ENCODE results near the gene JCHAIN. TPM values are rescaled to one million over a fixed set of nuclear protein-coding genes. Genes with fewer than 3 reads are reported as not detected.

Gene JCHAIN
- total and polyA plus RNA-seq, 2 of the 13 experiments (the other 11 are each of a cell fraction or from before 2014, with no cell fraction given) = not detected

DNA sequence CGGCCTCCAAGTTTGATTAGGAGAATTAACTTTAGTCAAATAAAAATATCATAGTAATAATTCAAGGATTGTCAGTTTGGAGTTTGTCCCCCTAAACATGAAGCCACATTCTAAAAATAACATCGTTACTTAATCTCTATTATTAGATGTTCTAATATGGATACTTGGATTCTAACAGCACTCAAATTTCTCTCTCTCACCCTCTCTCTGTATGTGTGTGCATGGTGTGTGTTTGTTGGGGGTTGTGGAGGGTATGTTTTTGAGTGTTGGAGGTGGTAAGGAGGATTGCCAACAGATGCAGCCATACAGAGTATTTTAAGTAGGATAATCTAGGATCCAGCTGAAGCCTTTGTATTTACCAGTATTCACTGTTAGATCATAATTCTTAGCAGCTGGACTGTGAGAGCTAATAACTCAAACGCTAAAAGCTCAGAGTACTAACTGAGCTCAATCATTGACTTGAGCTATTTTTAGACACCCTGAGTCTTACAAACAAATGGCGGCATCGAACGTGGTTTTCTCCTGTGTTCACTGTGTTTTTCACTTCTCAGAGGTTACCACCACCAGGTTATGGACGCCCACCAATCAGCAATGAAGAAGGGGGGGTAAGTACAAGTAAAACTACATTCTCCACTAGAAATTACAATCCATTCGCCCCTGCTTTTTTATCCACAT, 28.9 kb downstream of the JCHAIN start:
- Histone ChIP-seq H3K4me3 (replicated peaks in 1 of 3; ENCODE audit: insufficient read depth in 1 of 3, low read depth in 2 of 3, low read length in 3 of 3) (no peak overlapping the region), H4K20me1 (ENCODE audit: insufficient read depth, low read length) (no peaks in the 10 kb centered on the region), H3K9me3 (ENCODE audit: low read length) (no peaks in the 10 kb centered on the region), H2AFZ (ENCODE audit: low read length) (peak overlapping the region; percentile 5), H3K79me2 (ENCODE audit: insufficient read depth, low read length) (no peaks in the 10 kb centered on the region), H3K4me2 (ENCODE audit: low read depth, low read length) (peak overlapping the region; percentile 34; the same call in 1 of the 2 replicates), H3K36me3 (replicated peaks in 1 of 2; ENCODE audit: control insufficient read depth in 1 of 2, insufficient read depth in 2 of 2, low read length in 2 of 2) (no peaks in the 10 kb centered on the region), H3K27me3 (ENCODE audit: control insufficient read depth in 1 of 2, insufficient read depth in 2 of 2, low read length in 2 of 2) (no peaks in the 10 kb centered on the region), H3K27ac (ENCODE audit: extremely low read length, insufficient read depth, low read length) (no peak overlapping the region), H3K4me1 (ENCODE audit: insufficient read depth, low read length) (peaks cover 8% of the 10 kb centered on the region; the same call in 1 of the 2 replicates), H3K9ac (ENCODE audit: insufficient read depth, low read depth, low read length) (no peak overlapping the region)
- ChIA-PET POLR2A (no interaction called here), CTCF (ENCODE audit: low intra/inter-chr PET ratio, low total read pairs) (no interaction called here)
- DNase-seq (ENCODE audit: low spot score) = no peak
- no TSS peak for BruUV-seq (replicated peaks)
- no peak for TF ChIP-seq ZNF776 (CRISPR knock-in tag; IDR thresholded peaks at IDR 0.05)
- no peak for TF ChIP-seq KDM6A (CRISPR knock-in tag; IDR thresholded peaks at IDR 0.05; ENCODE audit: low read depth)
- peak; percentile 69; the same call in 1 of the 2 replicates for TF ChIP-seq MEF2D (CRISPR knock-in tag; IDR thresholded peaks at IDR 0.05)
- no peak for TF ChIP-seq ZNF709 (CRISPR knock-in tag; IDR thresholded peaks at IDR 0.05)
- no peak for TF ChIP-seq FOXK1 (CRISPR knock-in tag; IDR thresholded peaks at IDR 0.05; ENCODE audit: borderline replicate concordance, low read depth)
- TF ChIP-seq, protein P1, sequence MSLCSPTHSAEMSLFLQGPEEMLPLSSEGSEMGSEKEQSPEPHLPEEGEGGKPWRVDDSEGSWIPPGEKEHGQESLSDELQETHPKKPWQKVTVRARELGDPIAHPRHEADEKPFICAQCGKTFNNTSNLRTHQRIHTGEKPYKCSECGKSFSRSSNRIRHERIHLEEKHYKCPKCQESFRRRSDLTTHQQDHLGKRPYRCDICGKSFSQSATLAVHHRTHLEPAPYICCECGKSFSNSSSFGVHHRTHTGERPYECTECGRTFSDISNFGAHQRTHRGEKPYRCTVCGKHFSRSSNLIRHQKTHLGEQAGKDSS (CRISPR knock-in tag; IDR thresholded peaks at IDR 0.05; ENCODE audit: borderline replicate concordance, low read depth) = no peak
- intact Hi-C loops (cut with micrococcal nuclease; ENCODE audit: unreplicated experiment) = no loop called here
- ATAC-seq = peak; percentile 64
- FAIRE-seq = no peak
- in situ Hi-C loops (cut with HindIII; ENCODE audit: extremely low pct_ligation_motif_present, low pct_unique_long_range_greater_than_20kb) = no loop called here
- 4% methylated on average over 8 of the region's 8 CpGs for whole genome bisulfite sequencing (ENCODE audit: low lambda C conversion rate)

DNA sequence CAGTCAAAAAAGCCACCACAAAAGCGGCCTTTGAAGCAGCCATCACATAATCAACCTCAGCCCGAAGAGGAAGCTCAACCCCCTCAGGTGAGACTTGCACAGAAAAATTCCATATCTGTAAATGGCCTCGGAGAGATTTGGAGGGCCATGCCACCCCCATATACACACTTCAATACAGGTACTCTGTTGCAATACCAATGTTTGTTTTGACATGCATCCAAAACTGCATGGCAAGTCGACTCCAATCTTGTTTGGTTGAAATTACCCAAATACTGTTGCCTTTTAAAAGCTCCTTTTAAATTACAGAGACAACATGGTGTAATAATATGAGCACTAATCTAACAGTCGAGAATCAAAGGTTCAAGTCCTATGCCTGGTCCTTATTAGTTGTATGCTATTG, 31.8 kb downstream of the JCHAIN start:
- Histone ChIP-seq H2AFZ (ENCODE audit: low read length) (no peak overlapping the region), H3K4me1 (ENCODE audit: insufficient read depth, low read length) (peaks cover 8% of the 10 kb centered on the region; the same call in 1 of the 2 replicates), H4K20me1 (ENCODE audit: insufficient read depth, low read length) (no peaks in the 10 kb centered on the region), H3K36me3 (replicated peaks in 1 of 2; ENCODE audit: control insufficient read depth in 1 of 2, insufficient read depth in 2 of 2, low read length in 2 of 2) (no peaks in the 10 kb centered on the region), H3K9ac (ENCODE audit: insufficient read depth, low read depth, low read length) (no peak overlapping the region), H3K79me2 (ENCODE audit: insufficient read depth, low read length) (no peaks in the 10 kb centered on the region), H3K9me3 (ENCODE audit: low read length) (no peaks in the 10 kb centered on the region), H3K27ac (ENCODE audit: extremely low read length, insufficient read depth, low read length) (no peak overlapping the region), H3K27me3 (ENCODE audit: control insufficient read depth in 1 of 2, insufficient read depth in 2 of 2, low read length in 2 of 2) (no peaks in the 10 kb centered on the region), H3K4me3 (replicated peaks in 1 of 3; ENCODE audit: insufficient read depth in 1 of 3, low read depth in 2 of 3, low read length in 3 of 3) (no peak overlapping the region), H3K4me2 (ENCODE audit: low read depth, low read length) (no peak overlapping the region)
- no peak for FAIRE-seq
- intact Hi-C loops (cut with micrococcal nuclease; ENCODE audit: unreplicated experiment) = no loop called here
- in situ Hi-C loops (cut with HindIII; ENCODE audit: extremely low pct_ligation_motif_present, low pct_unique_long_range_greater_than_20kb) = no loop called here
- POLR2A ChIA-PET = no interaction called here
- CTCF ChIA-PET (ENCODE audit: low intra/inter-chr PET ratio, low total read pairs) = no interaction called here
- no TSS peak for BruUV-seq (replicated peaks)
- ATAC-seq = no peak
- no peak for DNase-seq (ENCODE audit: low spot score)
- WGBS (ENCODE audit: low lambda C conversion rate) = 12% methylated on average over 5 of the region's 5 CpGs
- TF ChIP-seq, protein P2, sequence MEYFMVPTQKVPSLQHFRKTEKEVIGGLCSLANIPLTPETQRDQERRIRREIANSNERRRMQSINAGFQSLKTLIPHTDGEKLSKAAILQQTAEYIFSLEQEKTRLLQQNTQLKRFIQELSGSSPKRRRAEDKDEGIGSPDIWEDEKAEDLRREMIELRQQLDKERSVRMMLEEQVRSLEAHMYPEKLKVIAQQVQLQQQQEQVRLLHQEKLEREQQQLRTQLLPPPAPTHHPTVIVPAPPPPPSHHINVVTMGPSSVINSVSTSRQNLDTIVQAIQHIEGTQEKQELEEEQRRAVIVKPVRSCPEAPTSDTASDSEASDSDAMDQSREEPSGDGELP (IDR thresholded peaks at IDR 0.05; ENCODE audit: borderline replicate concordance, low read depth) = no peak
- TF ChIP-seq, protein P3, sequence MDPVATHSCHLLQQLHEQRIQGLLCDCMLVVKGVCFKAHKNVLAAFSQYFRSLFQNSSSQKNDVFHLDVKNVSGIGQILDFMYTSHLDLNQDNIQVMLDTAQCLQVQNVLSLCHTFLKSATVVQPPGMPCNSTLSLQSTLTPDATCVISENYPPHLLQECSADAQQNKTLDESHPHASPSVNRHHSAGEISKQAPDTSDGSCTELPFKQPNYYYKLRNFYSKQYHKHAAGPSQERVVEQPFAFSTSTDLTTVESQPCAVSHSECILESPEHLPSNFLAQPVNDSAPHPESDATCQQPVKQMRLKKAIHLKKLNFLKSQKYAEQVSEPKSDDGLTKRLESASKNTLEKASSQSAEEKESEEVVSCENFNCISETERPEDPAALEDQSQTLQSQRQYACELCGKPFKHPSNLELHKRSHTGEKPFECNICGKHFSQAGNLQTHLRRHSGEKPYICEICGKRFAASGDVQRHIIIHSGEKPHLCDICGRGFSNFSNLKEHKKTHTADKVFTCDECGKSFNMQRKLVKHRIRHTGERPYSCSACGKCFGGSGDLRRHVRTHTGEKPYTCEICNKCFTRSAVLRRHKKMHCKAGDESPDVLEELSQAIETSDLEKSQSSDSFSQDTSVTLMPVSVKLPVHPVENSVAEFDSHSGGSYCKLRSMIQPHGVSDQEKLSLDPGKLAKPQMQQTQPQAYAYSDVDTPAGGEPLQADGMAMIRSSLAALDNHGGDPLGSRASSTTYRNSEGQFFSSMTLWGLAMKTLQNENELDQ (CRISPR knock-in tag; IDR thresholded peaks at IDR 0.05; ENCODE audit: borderline replicate concordance) = no peak
- TF ChIP-seq, protein P4, sequence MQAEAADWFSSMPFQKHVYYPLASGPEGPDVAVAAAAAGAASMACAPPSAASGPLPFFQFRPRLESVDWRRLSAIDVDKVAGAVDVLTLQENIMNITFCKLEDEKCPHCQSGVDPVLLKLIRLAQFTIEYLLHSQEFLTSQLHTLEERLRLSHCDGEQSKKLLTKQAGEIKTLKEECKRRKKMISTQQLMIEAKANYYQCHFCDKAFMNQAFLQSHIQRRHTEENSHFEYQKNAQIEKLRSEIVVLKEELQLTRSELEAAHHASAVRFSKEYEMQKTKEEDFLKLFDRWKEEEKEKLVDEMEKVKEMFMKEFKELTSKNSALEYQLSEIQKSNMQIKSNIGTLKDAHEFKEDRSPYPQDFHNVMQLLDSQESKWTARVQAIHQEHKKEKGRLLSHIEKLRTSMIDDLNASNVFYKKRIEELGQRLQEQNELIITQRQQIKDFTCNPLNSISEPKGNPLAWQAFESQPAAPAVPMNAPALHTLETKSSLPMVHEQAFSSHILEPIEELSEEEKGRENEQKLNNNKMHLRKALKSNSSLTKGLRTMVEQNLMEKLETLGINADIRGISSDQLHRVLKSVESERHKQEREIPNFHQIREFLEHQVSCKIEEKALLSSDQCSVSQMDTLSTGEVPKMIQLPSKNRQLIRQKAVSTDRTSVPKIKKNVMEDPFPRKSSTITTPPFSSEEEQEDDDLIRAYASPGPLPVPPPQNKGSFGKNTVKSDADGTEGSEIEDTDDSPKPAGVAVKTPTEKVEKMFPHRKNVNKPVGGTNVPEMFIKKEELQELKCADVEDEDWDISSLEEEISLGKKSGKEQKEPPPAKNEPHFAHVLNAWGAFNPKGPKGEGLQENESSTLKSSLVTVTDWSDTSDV (CRISPR knock-in tag; IDR thresholded peaks at IDR 0.05) = no peak
- TF ChIP-seq SP5 (CRISPR knock-in tag; IDR thresholded peaks at IDR 0.05; ENCODE audit: borderline replicate concordance, low read depth) = no peak
- no peak for TF ChIP-seq TCF7 (IDR thresholded peaks at IDR 0.05; ENCODE audit: low read depth)
